GM12872 (cell line): ENCODE results near the gene C1orf198.

ENCODE experiments used
- CTCF ChIP-seq: IDR thresholded peaks from 3 replicates; pipeline ENCODE4 v1.5.1; 2011; ENCODE audit warnings: low read depth, mild to moderate bottlenecking, low read length, moderate library complexity; ENCODE audit not compliant: insufficient read depth

The C1orf198 gene

GRCh38 chr1:230823931-230824381 is 44.4 kb downstream of the C1orf198 start:
- TF ChIP-seq CTCF = no peak

GRCh38 chr1:230823426-230823825 is 44.9 kb downstream of the C1orf198 start:
- TF ChIP-seq CTCF = no peak

- TF ChIP-seq CTCF = no peak
Observed at GRCh38 chr1:230822092-230822581, 46.2 kb downstream of the C1orf198 start.

GRCh38 chr1:230821346-230821745 is 47.0 kb downstream of the C1orf198 start:
- TF ChIP-seq CTCF = no peak

- no peak for TF ChIP-seq CTCF
Observed at GRCh38 chr1:230820568-230820967, 47.8 kb downstream of the C1orf198 start.

GRCh38 chr1:230819976-230820375 is 48.3 kb downstream of the C1orf198 start:
- TF ChIP-seq CTCF = no peak

- TF ChIP-seq CTCF = no peak
Observed at GRCh38 chr1:230818901-230819300, 49.4 kb downstream of the C1orf198 start.
